ENCODE results near the gene NKD2.

NKD2 gene

GRCh38 chr5:1047332-1047965 lies 38.8 kb downstream of the NKD2 start:
- no peak for DNase-seq

DNA sequence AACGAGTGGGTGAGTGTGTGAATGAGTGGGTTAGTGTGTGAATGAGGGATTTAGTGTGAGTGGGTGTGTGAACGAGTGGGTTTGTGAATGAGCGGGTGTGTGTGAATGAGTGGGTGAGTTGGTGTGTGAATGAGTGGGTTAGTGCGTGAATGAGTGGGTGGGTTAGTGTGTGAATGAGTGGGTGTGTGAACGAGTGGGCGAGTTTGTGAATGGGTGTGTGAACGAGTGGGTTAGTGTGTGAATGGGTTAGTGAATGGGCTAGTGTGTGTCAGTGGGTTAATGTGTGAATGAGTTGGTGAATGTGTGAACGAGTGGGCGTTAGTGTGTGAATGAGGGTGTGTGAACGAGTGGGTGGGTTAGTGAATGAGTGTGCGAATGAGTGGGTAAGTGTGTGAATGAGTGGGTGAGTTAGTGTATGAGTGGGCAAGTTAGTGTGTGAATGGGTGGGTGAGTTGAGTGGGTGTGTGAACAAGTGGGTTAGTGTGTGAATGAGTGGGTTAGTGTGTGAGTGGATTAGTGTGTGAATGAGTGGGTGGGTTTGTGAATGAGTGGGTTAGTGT lies 39.6 kb downstream of the NKD2 start:
- DNase-seq, result no peak

DNA sequence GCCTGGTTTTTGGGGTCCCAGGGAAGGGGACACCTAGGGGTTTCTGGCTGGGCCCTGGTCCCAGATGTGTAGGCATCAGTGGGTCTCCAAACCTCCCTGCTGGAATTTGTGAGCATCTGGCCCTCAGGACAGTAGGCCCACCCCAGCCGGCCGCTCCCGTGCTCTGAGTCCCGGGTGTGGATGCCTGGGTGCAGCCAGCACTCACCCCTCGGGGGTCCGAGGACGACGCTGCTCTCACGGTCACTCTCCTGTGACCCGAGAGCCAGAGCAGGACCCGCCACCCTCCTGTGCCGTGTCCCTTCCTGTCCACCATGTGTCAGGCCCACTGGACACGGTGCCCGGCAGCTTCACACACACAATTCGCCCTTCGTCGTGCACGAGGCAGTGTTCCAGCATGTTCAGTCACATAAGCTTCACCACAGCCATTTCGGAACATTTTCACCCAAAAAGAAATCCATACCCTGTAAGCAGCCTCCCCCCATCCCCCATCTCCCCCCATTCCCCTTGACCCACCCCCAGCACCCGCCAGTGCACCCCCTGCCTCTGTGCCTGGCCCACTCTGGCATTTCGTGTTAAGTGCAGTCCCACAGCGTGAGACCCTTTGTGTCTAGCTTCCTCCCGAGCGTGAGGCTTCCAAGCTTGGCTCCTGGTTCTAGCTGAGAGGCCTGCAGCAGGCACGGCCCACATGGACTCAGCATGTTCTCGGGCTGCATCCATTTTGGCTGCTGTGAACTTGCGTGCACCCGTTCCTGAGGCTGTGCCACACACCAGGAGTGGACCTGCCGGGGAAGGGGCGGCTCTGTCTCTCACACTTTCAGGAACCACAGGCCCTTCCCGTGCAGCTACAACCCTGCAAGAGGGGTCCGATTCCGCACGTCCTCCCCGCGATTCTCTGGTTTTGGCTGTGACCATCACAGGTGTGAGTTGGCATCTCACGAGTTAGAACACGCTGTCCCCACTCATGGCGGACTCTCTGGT lies 40.5 kb downstream of the NKD2 start:
- DNase-seq, result no peak

GRCh38 chr5:1050423-1051365 lies 42.1 kb downstream of the NKD2 start:
- no peak for DNase-seq

DNA sequence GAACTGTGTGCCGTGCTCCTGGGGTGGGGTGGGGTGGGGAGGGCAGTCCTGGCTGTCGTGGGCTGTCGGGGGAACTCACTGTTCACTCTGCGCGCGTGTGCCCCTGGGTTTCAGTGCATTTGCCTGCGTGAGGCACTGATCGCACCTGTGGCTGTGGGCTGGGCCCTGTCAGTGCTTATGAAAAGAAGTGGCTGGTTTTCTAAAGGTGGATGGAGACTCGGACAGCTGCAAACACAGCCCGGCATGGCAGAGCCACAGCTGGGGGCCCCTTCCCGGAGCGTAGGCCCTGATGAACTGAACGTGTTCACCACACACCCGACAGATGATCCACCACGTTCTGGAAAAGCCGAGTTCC lies 42.7 kb downstream of the NKD2 start:
- DNase-seq, result no peak

DNA sequence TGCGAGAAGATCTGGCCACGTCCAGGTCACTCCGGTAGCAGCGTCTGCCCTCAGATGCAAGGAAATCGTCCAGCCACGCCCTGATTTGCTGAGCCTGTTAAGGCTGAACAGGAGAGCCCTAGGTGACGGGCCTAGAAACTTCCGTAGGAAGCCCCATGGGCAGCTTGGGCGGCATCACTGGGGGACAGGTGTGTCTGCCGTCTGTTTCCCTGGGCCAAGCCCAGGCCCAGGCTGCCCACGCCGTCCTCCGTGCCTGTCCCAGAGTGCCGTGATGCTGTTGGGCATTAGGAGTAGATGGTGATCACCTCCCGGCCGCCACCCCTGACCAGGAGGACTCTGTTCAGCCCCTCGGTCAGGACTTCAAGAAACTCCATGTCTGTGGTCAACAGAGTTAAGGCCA lies 43.5 kb downstream of the NKD2 start:
- DNase-seq, result no peak

GRCh38 chr5:1052641-1053390 lies 44.2 kb downstream of the NKD2 start:
- no peak for DNase-seq

- no peak for DNase-seq
Observed at GRCh38 chr5:1053391-1054017, 44.9 kb downstream of the NKD2 start.

DNA sequence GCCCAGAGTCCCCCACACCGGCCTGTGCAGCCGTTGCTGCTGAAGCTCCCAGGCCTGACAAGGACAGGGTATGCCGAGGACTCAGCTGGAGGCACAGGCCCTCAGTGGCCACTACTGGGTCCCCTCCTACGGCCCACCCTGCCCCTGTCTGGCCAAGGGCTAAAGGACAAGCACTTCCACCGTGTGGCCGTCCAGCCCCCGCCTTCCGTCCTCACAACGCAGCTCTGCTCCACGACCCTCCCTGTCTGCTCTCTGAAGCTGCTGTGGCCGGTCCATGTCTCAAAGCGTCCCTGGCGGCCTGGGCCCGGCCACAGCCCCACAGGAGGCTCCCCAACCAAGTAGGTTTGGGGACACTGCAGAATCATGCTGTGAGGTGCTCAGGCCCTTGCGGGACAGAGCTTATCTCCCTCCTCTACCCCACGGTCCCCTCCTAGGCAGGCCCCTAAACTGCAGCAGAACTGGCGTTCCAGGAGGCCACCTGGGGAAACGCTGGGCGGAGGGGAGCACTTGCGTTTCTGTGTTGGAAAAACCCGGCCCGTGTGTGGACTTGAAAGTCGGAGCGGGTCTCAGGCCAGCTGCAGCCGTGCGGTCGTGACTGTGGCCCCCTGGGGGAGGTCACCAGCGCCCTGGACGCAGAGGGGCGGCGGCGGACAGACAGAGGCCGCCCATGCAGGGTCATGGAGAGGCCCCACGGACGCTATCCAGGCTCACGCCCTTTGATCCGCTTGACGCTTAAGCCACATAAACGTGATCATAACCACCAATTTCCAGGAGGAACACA lies 45.6 kb downstream of the NKD2 start:
- no peak for DNase-seq

GRCh38 chr5:1054799-1055775 lies 46.5 kb downstream of the NKD2 start:
- DNase-seq, result no peak

- no peak for DNase-seq
Observed at GRCh38 chr5:1055896-1056610, 47.5 kb downstream of the NKD2 start.

DNA sequence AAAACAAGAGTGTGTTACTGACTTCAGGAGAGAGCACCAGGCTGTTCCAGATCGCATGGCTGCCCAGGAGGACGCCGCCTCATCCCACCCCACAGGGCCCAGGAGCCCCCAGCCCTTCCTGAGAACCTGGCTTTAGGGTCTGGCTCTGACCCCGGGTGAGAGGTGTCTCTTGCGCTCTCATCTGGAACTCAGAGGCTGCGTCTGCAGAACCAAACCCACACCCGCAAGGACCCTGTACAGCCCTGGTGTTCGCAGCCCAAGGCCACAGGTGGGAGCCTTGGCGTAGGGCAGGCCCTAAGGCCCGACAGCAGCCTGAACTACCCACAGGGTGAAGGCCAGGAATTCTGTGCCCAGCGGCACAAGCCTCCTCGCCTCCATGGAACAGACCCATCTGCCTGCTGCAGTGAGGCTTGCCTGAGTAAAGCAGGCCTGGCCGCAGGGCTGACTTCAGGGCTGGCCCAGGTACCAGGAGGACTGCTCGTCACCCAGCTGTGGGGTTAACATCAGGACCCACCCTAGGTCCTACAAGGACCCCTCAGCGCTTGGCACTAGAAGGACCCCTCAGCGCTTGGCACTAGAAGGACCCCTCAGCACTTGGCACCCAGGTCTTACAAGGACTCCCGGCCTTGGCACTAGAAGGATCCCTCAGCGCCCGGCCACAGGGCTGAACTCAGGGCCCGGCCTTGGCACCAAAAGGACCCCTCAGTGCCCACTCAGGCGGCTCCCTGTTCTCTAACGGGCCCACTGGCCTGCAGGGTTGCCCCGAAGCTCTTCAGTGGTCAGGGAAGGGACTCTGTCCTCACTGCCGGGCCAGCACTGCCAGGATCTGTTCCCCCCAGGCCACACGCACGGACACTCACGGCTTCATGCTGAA lies 48.2 kb downstream of the NKD2 start:
- no peak for DNase-seq

DNA sequence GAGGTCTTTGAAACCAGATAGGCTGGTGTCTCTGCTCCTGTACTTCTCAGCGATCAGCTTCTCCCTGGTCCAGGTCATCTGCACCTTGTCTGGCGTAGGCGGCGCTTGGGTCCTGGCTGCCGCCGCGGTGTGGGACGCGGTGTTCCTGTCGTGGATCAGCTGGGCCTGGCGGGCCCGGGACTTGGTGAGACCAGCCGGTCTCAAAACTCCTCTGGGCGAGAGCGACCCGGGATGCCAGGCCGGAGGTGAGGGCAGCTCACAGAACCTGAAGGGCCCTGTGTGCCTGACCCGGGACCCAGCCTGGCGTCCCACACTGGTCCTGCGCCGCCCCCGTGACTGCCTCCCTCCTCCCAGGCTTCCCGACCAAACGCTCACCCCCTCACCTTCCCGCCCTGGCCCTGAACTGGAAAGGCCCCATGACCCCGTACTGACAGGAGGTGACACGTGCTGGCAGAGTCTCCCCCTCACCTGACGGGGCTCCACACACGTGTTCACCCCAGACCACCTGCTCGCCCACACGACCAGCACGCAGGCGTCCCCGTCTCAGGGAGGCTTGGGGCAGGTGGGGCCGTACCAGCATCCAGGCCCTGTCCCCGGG lies 49.0 kb downstream of the NKD2 start:
- no peak for DNase-seq

- DNase-seq, result no peak
Observed at GRCh38 chr5:1058083-1058945, 49.7 kb downstream of the NKD2 start.

DNA sequence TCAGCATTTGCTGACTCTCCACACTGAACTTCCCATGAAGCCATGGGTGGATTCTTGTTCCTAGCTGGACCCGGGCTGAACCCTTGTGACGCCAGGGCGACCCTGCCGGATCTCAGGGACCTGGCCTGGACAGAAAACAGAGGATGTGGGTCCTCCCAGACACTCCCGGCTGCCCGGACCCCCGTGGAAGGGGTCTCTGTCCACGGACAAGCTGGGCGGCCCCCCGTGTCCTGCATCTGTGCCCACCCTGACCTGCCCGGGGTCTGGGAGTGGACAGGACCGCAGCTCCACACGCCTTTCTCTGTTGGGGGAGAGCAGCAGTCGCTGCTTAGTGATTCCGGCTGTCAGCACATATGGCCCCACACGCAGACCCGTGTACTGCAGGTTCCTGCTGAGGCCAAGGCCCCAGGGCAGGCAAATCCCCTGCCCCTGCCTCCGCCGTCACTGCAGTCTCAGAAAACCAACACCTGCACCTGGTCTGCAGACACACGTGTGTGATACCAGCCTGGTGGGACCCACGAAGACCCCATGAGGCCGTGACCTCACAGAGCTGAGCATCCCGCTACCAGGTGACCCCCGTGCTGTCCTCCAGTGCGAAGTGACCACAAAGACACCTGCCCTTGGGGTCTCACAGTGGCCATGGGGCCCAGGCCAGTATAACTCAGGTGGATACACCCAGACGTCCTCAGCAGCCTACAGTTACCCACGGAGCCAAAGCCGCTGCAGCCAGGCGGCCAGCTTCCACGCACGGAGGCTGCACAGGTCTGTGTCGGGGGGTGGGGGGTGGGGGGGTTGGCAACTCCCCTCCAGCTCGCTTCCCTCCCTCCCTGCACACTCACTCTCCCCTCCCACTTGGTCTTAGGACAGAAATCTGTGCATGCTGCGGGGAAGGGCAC lies 50.6 kb downstream of the NKD2 start:
- no peak for DNase-seq

Data from T1000 (cell line).